WTC11 (cell line): Measurements from ENCODE around the gene ITGA5.

Source experiments
- CTCF ChIP-seq: fragments of 200-600 bp; IDR thresholded peaks from 2 replicates; pipeline ENCODE4 v1.8.0; 2022; ENCODE audit warnings: antibody characterized with exemption
- ZNF532 ChIP-seq: fragments of 250-450 bp; sonication (Bioruptor Pico); IDR thresholded peaks from 2 replicates; pipeline ENCODE4 v1.9.0; 2021; ENCODE audit warnings: mild to moderate bottlenecking, borderline replicate concordance

- no peak for TF ChIP-seq CTCF
- TF ChIP-seq ZNF532 (CRISPR knock-in tag) = no peak
Measured at GRCh38 chr12:54355104-54355815, 63.8 kb downstream of the ITGA5 start.
